HCT116 (cell line): ENCODE results near the gene FOXO6. TPM values are rescaled to one million over a fixed set of nuclear protein-coding genes. Genes with fewer than 3 reads are reported as not detected.
A peak's percentile ranks its signal among the peaks of the same experiment; 100 is the strongest.

Source experiments
- ATAC-seq: fragments of 200-7000 bp; cut with Tn5 transposase; 2 replicates; pipeline ENCODE4 v1.9.1; 2020; ENCODE audit warnings: mild to moderate bottlenecking, moderate library complexity
- BruUV-seq: library from RNA; stranded (reverse); fragments of 400-500 nt; replicated peaks from 2 replicates; lab custom pipeline; 2021; lab: Mats Ljungman, UMichigan
- CTCF ChIA-PET: fragments of 300-600 bp; sonication (Branson Sonifier 250); formaldehyde crosslinking; loops from one replicate; lab custom pipeline; 2021; ENCODE audit warnings: antibody characterized with exemption; lab: Charles Lee
- POLR2A ChIA-PET: fragments of 300-600, 350-600 bp; sonication (Branson Sonifier 250); formaldehyde crosslinking; loops from one replicate; lab custom pipeline; 2021; ENCODE audit warnings: antibody characterized with exemption; lab: Charles Lee
- RAD21 ChIA-PET, 2 experiments: fragments of 300-600 bp; sonication (Branson Sonifier 250); formaldehyde crosslinking; loops; one replicate each; lab custom pipeline; 2023; ENCODE audit warnings: low total read pairs in 2 of 2; ENCODE audit not compliant: uncharacterized antibody in 2 of 2, unreplicated experiment in 2 of 2, low non-redundant PET in 1 of 2; lab: Charles Lee
- DNase-seq: peaks from one replicate; pipeline ENCODE4 v3.0.0-alpha.2; 2010; ENCODE audit warnings: low read depth, low spot score
- H2AFZ ChIP-seq: fragments of 200-600 bp; shearing (Covaris generic), sonication (generic); 2 replicates; pipeline ENCODE4 v1.6.1; 2017; ENCODE audit warnings: low read depth, mixed run types, mixed read lengths, antibody characterized with exemption, low read length; ENCODE audit not compliant: poor library complexity, severe bottlenecking
- H3K27ac ChIP-seq: 2 replicates; pipeline ENCODE4 v1.5.1; 2012; ENCODE audit warnings: low read depth, low read length
- H3K27me3 ChIP-seq: fragments of 200-600 bp; sonication (generic); 2 replicates; pipeline ENCODE4 v1.6.1; 2016; ENCODE audit warnings: mixed run types, low read length, mixed read lengths; ENCODE audit not compliant: insufficient read depth
- H3K36me3 ChIP-seq, 2 experiments: fragments of 200-500 bp in 1 of 2; fragments of 200-600 bp in 1 of 2; sonication (Bioruptor generic) in 1 of 2; sonication (generic) in 1 of 2; 2 replicates each; pipeline versions ENCODE4 v1.5.1 to v1.6.1; 2014 to 2016; ENCODE audit warnings: low read length in 2 of 2, inconsistent platforms in 1 of 2, mixed read lengths in 1 of 2, mixed run types in 1 of 2; ENCODE audit not compliant: insufficient read depth in 2 of 2, control insufficient read depth in 1 of 2
- H3K4me1 ChIP-seq, 2 experiments: fragments of 200-600 bp in 1 of 2; sonication (generic) in 1 of 2; 2 replicates each; pipeline versions ENCODE4 v1.5.1 to v1.6.1; 2012 to 2017; ENCODE audit warnings: low read length in 2 of 2, inconsistent platforms in 1 of 2, mild to moderate bottlenecking in 1 of 2, mixed read lengths in 1 of 2, mixed run types in 1 of 2, moderate library complexity in 1 of 2; ENCODE audit not compliant: insufficient read depth in 2 of 2, control insufficient read depth in 1 of 2
- H3K4me2 ChIP-seq: fragments of 200-600 bp; sonication (generic); 2 replicates; pipeline ENCODE4 v1.6.1; 2017; ENCODE audit warnings: mixed run types, low read length, mixed read lengths
- H3K4me3 ChIP-seq, 2 experiments: fragments of 200-600 bp in 1 of 2; sonication (generic) in 1 of 2; replicated peaks in 1 of 2; 2 replicates each; pipeline ENCODE4 v1.5.1; 2011 to 2016; ENCODE audit warnings: low read length in 2 of 2, control low read depth in 1 of 2, low read depth in 1 of 2, mild to moderate bottlenecking in 1 of 2, mixed read lengths in 1 of 2, mixed run types in 1 of 2
- H3K79me2 ChIP-seq: fragments of 200-600 bp; sonication (generic); 2 replicates; pipeline ENCODE4 v1.6.1; 2017; ENCODE audit warnings: mild to moderate bottlenecking, mixed run types, low read length, moderate library complexity, mixed read lengths; ENCODE audit not compliant: insufficient read depth
- H3K9ac ChIP-seq: fragments of 200-600 bp; sonication (generic); 2 replicates; pipeline ENCODE4 v1.6.1; 2016; ENCODE audit warnings: low read length, mixed read lengths
- H3K9me2 ChIP-seq: fragments of 200-600 bp; sonication (generic), shearing (Covaris generic); 2 replicates; pipeline ENCODE4 v1.6.1; 2017; ENCODE audit warnings: mixed run types, mild to moderate bottlenecking, moderate library complexity; ENCODE audit not compliant: insufficient read depth
- H3K9me3 ChIP-seq, 2 experiments: fragments of 200-500 bp in 1 of 2; fragments of 200-600 bp in 1 of 2; sonication (Bioruptor generic) in 1 of 2; sonication (generic) in 1 of 2; 2 replicates each; pipeline ENCODE4 v1.6.1; 2014 to 2017; ENCODE audit warnings: low read length in 2 of 2, mixed read lengths in 2 of 2, inconsistent platforms in 1 of 2, low read depth in 1 of 2, mild to moderate bottlenecking in 1 of 2, mixed run types in 1 of 2, moderate library complexity in 1 of 2; ENCODE audit not compliant: control insufficient read depth in 1 of 2, insufficient read depth in 1 of 2
- H4K20me1 ChIP-seq: fragments of 200-600 bp; sonication (generic), shearing (Covaris generic); 2 replicates; pipeline ENCODE4 v1.6.1; 2017; ENCODE audit warnings: mixed run types, mild to moderate bottlenecking, moderate library complexity; ENCODE audit not compliant: insufficient read depth
- CBX3 ChIP-seq: IDR thresholded peaks from 2 replicates; pipeline ENCODE4 v1.6.1; 2012; ENCODE audit warnings: low read depth
- CEBPB ChIP-seq: IDR thresholded peaks from 2 replicates; pipeline ENCODE4 v1.6.1; 2012; ENCODE audit warnings: low read depth
- EGR1 ChIP-seq: IDR thresholded peaks from 2 replicates; pipeline ENCODE4 v1.6.1; 2012; ENCODE audit warnings: low read depth
- ELF1 ChIP-seq: IDR thresholded peaks from 2 replicates; pipeline ENCODE4 v1.6.1; 2012; ENCODE audit warnings: low read depth, borderline replicate concordance
- EZH2 ChIP-seq: fragments of 200-600 bp; sonication (generic); IDR thresholded peaks from 2 replicates; pipeline ENCODE4 v1.6.1; 2017; ENCODE audit warnings: antibody characterized with exemption, mixed run types
- EZH2phosphoT487 ChIP-seq: fragments of 200-600 bp; IDR thresholded peaks from 2 replicates; pipeline ENCODE4 v1.6.1; 2018; ENCODE audit warnings: antibody characterized with exemption, borderline replicate concordance
- FOSL1 ChIP-seq: IDR thresholded peaks from 2 replicates; pipeline ENCODE4 v1.6.1; 2012; ENCODE audit warnings: low read depth
- POLR2A ChIP-seq: IDR thresholded peaks from 2 replicates; pipeline ENCODE4 v1.7.0; 2011; ENCODE audit warnings: borderline replicate concordance; ENCODE audit not compliant: insufficient read depth, insufficient read length; ENCODE audit errors: extremely low read depth
- POLR2AphosphoS5 ChIP-seq: IDR thresholded peaks from 2 replicates; pipeline ENCODE4 v1.6.1; 2011; ENCODE audit warnings: mild to moderate bottlenecking, low read depth, low read length, moderate library complexity
- RAD21 ChIP-seq: IDR thresholded peaks from 2 replicates; pipeline ENCODE4 v1.6.1; 2012; ENCODE audit warnings: low read depth, mild to moderate bottlenecking
- REST ChIP-seq: IDR thresholded peaks from 2 replicates; pipeline ENCODE4 v1.6.1; 2012; ENCODE audit warnings: low read depth
- SIN3A ChIP-seq: IDR thresholded peaks from 2 replicates; pipeline ENCODE4 v1.6.1; 2012; ENCODE audit warnings: low read depth
- SP1 ChIP-seq: IDR thresholded peaks from 2 replicates; pipeline ENCODE4 v1.6.1; 2012; ENCODE audit warnings: low read depth
- SRF ChIP-seq: IDR thresholded peaks from 2 replicates; pipeline ENCODE4 v1.6.1; 2012; ENCODE audit warnings: low read depth
- TCF7L2 ChIP-seq: IDR thresholded peaks from 2 replicates; pipeline ENCODE4 v1.7.0; 2011; ENCODE audit warnings: borderline replicate concordance, inconsistent platforms; ENCODE audit not compliant: insufficient read depth, insufficient read length; ENCODE audit errors: extremely low read depth
- ZFX ChIP-seq: fragments of 450-650 bp; IDR thresholded peaks from 2 replicates; pipeline ENCODE4 v1.6.1; 2017
- ZNF274 ChIP-seq: fragments of 200-500 bp; sonication (Bioruptor generic); IDR thresholded peaks from 2 replicates; pipeline ENCODE4 v1.6.1; 2014; ENCODE audit warnings: mild to moderate bottlenecking, low read depth, low read length, inconsistent platforms
- intact Hi-C: fragments of 100-400 bp; cut with micrococcal nuclease; formaldehyde crosslinking; loops from 2 replicates; pipeline ENCODE4 v1.10.0; 2022
- total RNA-seq: library from RNA; stranded (reverse); gene quantifications from one replicate; pipeline ENCODE4 v1.2.1, GENCODE V29; 2021; ENCODE audit not compliant: unreplicated experiment
- TF ChIP-seq, protein P1 (sequence below), 3 experiments: fragments of 200-600 bp in 1 of 3; sonication (generic) in 1 of 3; IDR thresholded peaks in 2 of 3; conservative IDR thresholded peaks in 1 of 3; 2 replicates each; pipeline ENCODE4 v1.5.1; 2012 to 2017; ENCODE audit warnings: low read depth in 2 of 3, low read length in 2 of 3, antibody characterized with exemption in 1 of 3, borderline replicate concordance in 1 of 3, control low read depth in 1 of 3, mild to moderate bottlenecking in 1 of 3, mixed read lengths in 1 of 3, mixed run types in 1 of 3, moderate library complexity in 1 of 3; ENCODE audit not compliant: insufficient read depth in 1 of 3

FOXO6 gene
- total RNA-seq, 1 experiment from 2014 or later, result 7.0 TPM

GRCh38 chr1:41360074-41360785, 1.0 kb upstream of the FOXO6 start:
- Histone ChIP-seq H3K4me3 (peak overlapping the region; percentile 34 to 57), H3K9me3 (no peaks in the 10 kb centered on the region), H3K9ac (peak overlapping the region; percentile 28; the same call in 1 of the 2 replicates), H3K79me2 (no peaks in the 10 kb centered on the region), H4K20me1 (no peaks in the 10 kb centered on the region), H3K36me3 (no peaks in the 10 kb centered on the region), H3K27me3 (no peaks in the 10 kb centered on the region), H3K4me2 (peak overlapping the region; percentile 83), H2AFZ (peak overlapping the region; percentile 78), H3K4me1 (peaks cover 16 to 41% of the 10 kb centered on the region in 2 experiments), H3K9me2 (no peaks in the 10 kb centered on the region), H3K27ac (no peak overlapping the region)
- no TSS peak for BruUV-seq
- intact Hi-C loops, result loop anchor here (2.0 kb wide), 1 partner anchor 57 kb away; no protein-coding TSS in a partner anchor
- DNase-seq, result no peak
- ChIA-PET RAD21 (interaction anchor here in 1 of 2 experiments (1.3 kb wide), 1 partner anchor 57 kb away, joined by 3 read pairs; no protein-coding TSS in a partner anchor), POLR2A (interaction anchor here (1.1 to 2.4 kb wide), 2 partner anchors 9 to 58 kb away, joined by 3 to 6 read pairs; no protein-coding TSS in a partner anchor), CTCF (interaction anchor here (0.7 to 2.1 kb wide), 8 partner anchors 18 to 73 kb away, joined by 3 to 5 read pairs (median 4); no protein-coding TSS in a partner anchor)
- TF ChIP-seq EGR1, result no peak
- TF ChIP-seq, protein P1, sequence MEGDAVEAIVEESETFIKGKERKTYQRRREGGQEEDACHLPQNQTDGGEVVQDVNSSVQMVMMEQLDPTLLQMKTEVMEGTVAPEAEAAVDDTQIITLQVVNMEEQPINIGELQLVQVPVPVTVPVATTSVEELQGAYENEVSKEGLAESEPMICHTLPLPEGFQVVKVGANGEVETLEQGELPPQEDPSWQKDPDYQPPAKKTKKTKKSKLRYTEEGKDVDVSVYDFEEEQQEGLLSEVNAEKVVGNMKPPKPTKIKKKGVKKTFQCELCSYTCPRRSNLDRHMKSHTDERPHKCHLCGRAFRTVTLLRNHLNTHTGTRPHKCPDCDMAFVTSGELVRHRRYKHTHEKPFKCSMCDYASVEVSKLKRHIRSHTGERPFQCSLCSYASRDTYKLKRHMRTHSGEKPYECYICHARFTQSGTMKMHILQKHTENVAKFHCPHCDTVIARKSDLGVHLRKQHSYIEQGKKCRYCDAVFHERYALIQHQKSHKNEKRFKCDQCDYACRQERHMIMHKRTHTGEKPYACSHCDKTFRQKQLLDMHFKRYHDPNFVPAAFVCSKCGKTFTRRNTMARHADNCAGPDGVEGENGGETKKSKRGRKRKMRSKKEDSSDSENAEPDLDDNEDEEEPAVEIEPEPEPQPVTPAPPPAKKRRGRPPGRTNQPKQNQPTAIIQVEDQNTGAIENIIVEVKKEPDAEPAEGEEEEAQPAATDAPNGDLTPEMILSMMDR (IDR thresholded peaks at IDR 0.05 in 2 of 3, conservative IDR thresholded peaks at IDR 0.05 in 1 of 3; ENCODE audit: borderline replicate concordance in 1 of 3, insufficient read depth in 1 of 3, low read depth in 2 of 3, low read length in 2 of 3), result no peak
- TF ChIP-seq ZNF274, result no peak
- no peak for TF ChIP-seq ELF1
- no peak for TF ChIP-seq EZH2
- TF ChIP-seq SRF, result no peak
- no peak for TF ChIP-seq SIN3A
- no peak for TF ChIP-seq FOSL1
- TF ChIP-seq SP1, result no peak
- TF ChIP-seq CBX3, result no peak
- TF ChIP-seq POLR2AphosphoS5, result no peak
- no peak for TF ChIP-seq POLR2A
- no peak for TF ChIP-seq REST
- no peak for TF ChIP-seq TCF7L2
- no peak for TF ChIP-seq RAD21
- TF ChIP-seq ZFX, result no peak
- no peak for TF ChIP-seq CEBPB
- TF ChIP-seq EZH2phosphoT487, result no peak
- ATAC-seq, result no peak
